Thyroid gland (tissue), 4 donors: ENCODE results near the gene MTERF1.
"Not testable (repeated sequence)": the region's sequence is repeated elsewhere in the genome, so short reads cannot be mapped to it uniquely, and the experiment has no call there.

Experiments used
- CTCF ChIP-seq, 6 experiments: fragments of 200-600 bp in 3 of 6; fragments of 450-650 bp in 3 of 6; sonication (generic) in 3 of 6; IDR thresholded peaks; one replicate each; pipeline ENCODE4 v1.5.1; 2016 to 2019; ENCODE audit warnings: antibody characterized with exemption in 6 of 6, mild to moderate bottlenecking in 2 of 6, inconsistent platforms in 1 of 6, moderate library complexity in 1 of 6
- POLR2A ChIP-seq, 2 donors: fragments of 450-650 bp; IDR thresholded peaks; one replicate each; pipeline ENCODE4 v1.6.1; 2017; ENCODE audit warnings: antibody characterized with exemption in 2 of 2, mild to moderate bottlenecking in 2 of 2, moderate library complexity in 1 of 2

- not testable (repeated sequence) for TF ChIP-seq CTCF, POLR2A (IDR thresholded peaks at IDR 0.05)
Measured at GRCh38 chr7:91893699-91894098, 13.2 kb upstream of the MTERF1 start.
